COLO829 (cell line): ENCODE measurements around the gene HAAO.

Experiments used
- DNase-seq: peaks from one replicate; pipeline ENCODE4 v3.0.0; 2012; ENCODE audit warnings: low spot score

HAAO gene

GRCh38 chr2:42767899-42768705 is 24.3 kb downstream of the HAAO start:
- no peak for DNase-seq

- no peak for DNase-seq
Measured at GRCh38 chr2:42767080-42767898, 25.1 kb downstream of the HAAO start.

GRCh38 chr2:42765686-42766085 is 26.7 kb downstream of the HAAO start:
- DNase-seq = no peak

- no peak for DNase-seq
Measured at GRCh38 chr2:42764901-42765300, 27.5 kb downstream of the HAAO start.

GRCh38 chr2:42764096-42764495 is 28.3 kb downstream of the HAAO start, which contains the start of gene OXER1:
TSS of gene OXER1 (minus strand) at chr2:42764135. CDS start at chr2:42764062, 73 bp downstream.
- DNase-seq = no peak

GRCh38 chr2:42762823-42763804 is 29.3 kb downstream of the HAAO start:
- DNase-seq = no peak

GRCh38 chr2:42762155-42762554 is 30.2 kb downstream of the HAAO start:
- DNase-seq = no peak

GRCh38 chr2:42761554-42761953 is 30.8 kb downstream of the HAAO start:
- no peak for DNase-seq

GRCh38 chr2:42758751-42759150 is 33.6 kb downstream of the HAAO start:
- no peak for DNase-seq

GRCh38 chr2:42757981-42758740 is 34.2 kb downstream of the HAAO start:
- no peak for DNase-seq

GRCh38 chr2:42756966-42757513 is 35.3 kb downstream of the HAAO start:
- no peak for DNase-seq

- DNase-seq = no peak
Measured at GRCh38 chr2:42756150-42756775, 36.1 kb downstream of the HAAO start.

GRCh38 chr2:42755191-42755880 is 37.0 kb downstream of the HAAO start:
- no peak for DNase-seq

- no peak for DNase-seq
Measured at GRCh38 chr2:42754776-42755140, 37.6 kb downstream of the HAAO start.

GRCh38 chr2:42754021-42754775 is 38.2 kb downstream of the HAAO start:
- DNase-seq = no peak

- no peak for DNase-seq
Measured at GRCh38 chr2:42752816-42753813, 39.3 kb downstream of the HAAO start.

- DNase-seq = no peak
Measured at GRCh38 chr2:42752314-42752713, 40.1 kb downstream of the HAAO start.

GRCh38 chr2:42748840-42749239 is 43.5 kb downstream of the HAAO start:
- no peak for DNase-seq
